Naive thymus-derived CD4-positive, alpha-beta T cell (primary cell): ENCODE measurements around the gene ARNT2. TPM values are rescaled to one million over a fixed set of nuclear protein-coding genes. Genes with fewer than 3 reads are reported as not detected.

Source experiments
- ATAC-seq: fragments of 150-1000 bp; cut with Tn5 transposase; 2 replicates; pipeline ENCODE4 v1.10.0; 2021; ENCODE audit warnings: mild to moderate bottlenecking, moderate library complexity
- CTCF ChIA-PET: fragments of 350-600 bp; sonication (Branson Sonifier 250); formaldehyde crosslinking; loops from one replicate; lab custom pipeline; 2021; ENCODE audit warnings: antibody characterized with exemption; lab: Charles Lee
- POLR2A ChIA-PET: fragments of 350-600 bp; sonication (Branson Sonifier 250); formaldehyde crosslinking; loops from one replicate; lab custom pipeline; 2021; ENCODE audit warnings: antibody characterized with exemption, inconsistent platforms; lab: Charles Lee
- DNase-seq, 9 donors: peaks; one replicate each; pipeline versions ENCODE4 v3.0.0 to v3.0.0-alpha.2; 2020 to 2022; ENCODE audit warnings: mixed read lengths in 1 of 9
- H3K27ac ChIP-seq: one replicate; pipeline ENCODE4 v1.7.0; 2013; ENCODE audit warnings: mild to moderate bottlenecking, low read depth, low read length, moderate library complexity
- H3K27me3 ChIP-seq, 2 donors: one replicate each; pipeline ENCODE4 v1.7.0; 2013; ENCODE audit warnings: low read length in 2 of 2, mild to moderate bottlenecking in 2 of 2, moderate library complexity in 2 of 2; ENCODE audit not compliant: control insufficient read depth in 2 of 2, insufficient read depth in 2 of 2
- H3K36me3 ChIP-seq, 3 experiments: 1 replicate in 2 of 3; 2 replicates in 1 of 3; pipeline ENCODE4 v1.7.0; 2013; ENCODE audit warnings: low read length in 3 of 3, mild to moderate bottlenecking in 3 of 3, moderate library complexity in 1 of 3; ENCODE audit not compliant: insufficient read depth in 3 of 3, control insufficient read depth in 2 of 3
- H3K4me1 ChIP-seq, 2 donors: one replicate each; pipeline ENCODE4 v1.7.0; 2013; ENCODE audit warnings: low read length in 2 of 2, mild to moderate bottlenecking in 2 of 2, moderate library complexity in 1 of 2; ENCODE audit not compliant: control insufficient read depth in 2 of 2, insufficient read depth in 2 of 2
- H3K4me3 ChIP-seq: 2 replicates; pipeline ENCODE4 v1.7.0; 2013; ENCODE audit warnings: mild to moderate bottlenecking, low read length
- H3K9me3 ChIP-seq, 3 experiments: 1 replicate in 2 of 3; 2 replicates in 1 of 3; pipeline ENCODE4 v1.7.0; 2013; ENCODE audit warnings: low read length in 3 of 3; ENCODE audit not compliant: control insufficient read depth in 2 of 3
- H3K27ac Mint-ChIP-seq, 9 donors: one replicate each; pipeline ENCODE4 v1.8.0; 2020 to 2022; ENCODE audit warnings: mixed read lengths in 9 of 9, mild to moderate bottlenecking in 8 of 9, moderate library complexity in 5 of 9, inconsistent platforms in 2 of 9
- H3K27me3 Mint-ChIP-seq, 5 donors: one replicate each; pipeline ENCODE4 v1.8.0; 2021 to 2022; ENCODE audit warnings: mixed read lengths in 5 of 5, mild to moderate bottlenecking in 1 of 5
- H3K36me3 Mint-ChIP-seq, 5 donors: one replicate each; pipeline ENCODE4 v1.8.0; 2020 to 2022; ENCODE audit warnings: mixed read lengths in 5 of 5, mild to moderate bottlenecking in 3 of 5, inconsistent platforms in 1 of 5
- H3K4me1 Mint-ChIP-seq, 7 donors: one replicate each; pipeline ENCODE4 v1.8.0; 2020 to 2022; ENCODE audit warnings: mixed read lengths in 7 of 7, mild to moderate bottlenecking in 3 of 7, inconsistent platforms in 1 of 7
- H3K4me3 Mint-ChIP-seq, 10 donors: one replicate each; pipeline ENCODE4 v1.8.0; 2020 to 2022; ENCODE audit warnings: mild to moderate bottlenecking in 10 of 10, mixed read lengths in 10 of 10, moderate library complexity in 6 of 10, inconsistent platforms in 2 of 10
- H3K9me3 Mint-ChIP-seq, 11 donors: one replicate each; pipeline ENCODE4 v1.8.0; 2020 to 2022; ENCODE audit warnings: mixed read lengths in 11 of 11, mild to moderate bottlenecking in 4 of 11, inconsistent platforms in 1 of 11, moderate library complexity in 1 of 11
- intact Hi-C, 2 donors: fragments of 100-400 bp; cut with micrococcal nuclease; formaldehyde crosslinking; loops; one replicate each; pipeline ENCODE4 v1.15.1; 2023
- polyA plus RNA-seq, 2 donors: library from polyadenylated mRNA; unstranded; fragments of 300-500 nt; fragmentation: Illumina TruSeq; gene quantifications; one replicate each; pipeline ENCODE4 v1.2.3, GENCODE V29; 2021
- total RNA-seq, 6 experiments: library from RNA in 5 of 6; stranded (reverse) in 5 of 6; gene quantifications; 1 replicate in 5 of 6; 2 replicates in 1 of 6; pipeline ENCODE4 v1.2.3 and lab custom pipeline; 2021 to 2026

The ARNT2 gene
- total and polyA plus RNA-seq, 7 experiments from 2014 or later: not detected

DNA sequence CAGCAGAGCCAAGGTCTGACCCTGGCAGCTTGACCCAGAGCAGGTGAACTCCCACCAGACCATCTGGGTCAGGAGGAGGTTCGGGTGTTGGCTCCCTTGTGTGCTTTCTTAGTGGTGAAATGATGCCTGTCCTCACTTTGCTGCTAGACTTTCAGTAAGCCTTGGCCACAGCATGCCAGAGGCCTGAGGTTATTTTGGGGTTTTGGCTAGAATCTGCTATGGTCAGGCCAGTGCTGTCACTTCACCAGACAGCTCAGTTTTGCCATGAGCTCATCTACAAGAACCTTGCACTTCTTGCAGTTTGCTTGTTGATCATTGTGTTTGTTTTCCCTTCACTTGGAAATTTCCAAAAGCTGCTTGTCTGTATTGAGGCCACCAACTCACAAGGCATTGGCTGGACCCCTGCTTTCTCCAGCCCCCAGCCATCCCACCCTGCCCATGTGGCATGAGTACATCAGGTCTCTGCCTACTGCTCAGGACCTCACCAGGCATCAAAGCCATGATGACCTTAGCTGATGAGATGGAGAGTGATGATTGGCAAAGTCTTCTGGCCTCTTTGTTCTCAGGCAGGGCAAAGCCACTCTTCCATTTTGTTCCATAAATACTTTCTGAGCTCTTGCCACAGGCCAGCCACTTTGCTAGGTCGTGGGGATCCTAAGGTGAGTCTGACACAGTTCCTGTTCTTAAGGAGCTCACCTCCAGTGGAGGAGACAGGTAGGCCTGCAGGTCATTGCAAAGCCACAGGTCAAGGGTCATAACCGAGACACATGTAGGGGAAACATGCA, 122.6 kb downstream of the ARNT2 start:
- Mint-ChIP-seq H3K4me3 (no peak overlapping the region), H3K27me3 (peaks cover 2 to 27% (median 24%) of the 10 kb centered on the region in 5 donors), H3K4me1 (no peaks in the 10 kb centered on the region), H3K9me3 (no peaks in the 10 kb centered on the region), H3K36me3 (no peaks in the 10 kb centered on the region), H3K27ac (no peak overlapping the region)
- no peaks in the 10 kb centered on the region for H3K27me3 ChIP-seq
- CTCF ChIA-PET: no interaction called here
- H3K4me3 ChIP-seq: no peak overlapping the region
- H3K4me1 ChIP-seq: no peaks in the 10 kb centered on the region
- no peak for DNase-seq
- H3K27ac ChIP-seq: no peak overlapping the region
- ATAC-seq: no peak
- no peaks in the 10 kb centered on the region for H3K9me3 ChIP-seq
- POLR2A ChIA-PET: no interaction called here
- intact Hi-C loops: no loop called here
- no peaks in the 10 kb centered on the region for H3K36me3 ChIP-seq

- no peaks in the 10 kb centered on the region for H3K4me1 ChIP-seq
- no peak overlapping the region for H3K27ac ChIP-seq
- Mint-ChIP-seq H3K4me3 (no peak overlapping the region), H3K9me3 (no peaks in the 10 kb centered on the region), H3K27ac (no peak overlapping the region), H3K4me1 (no peaks in the 10 kb centered on the region), H3K27me3 (peaks cover 2 to 33% (median 22%) of the 10 kb centered on the region in 5 donors), H3K36me3 (no peaks in the 10 kb centered on the region)
- ChIA-PET CTCF (no interaction called here), POLR2A (no interaction called here)
- no peak overlapping the region for H3K4me3 ChIP-seq
- no peaks in the 10 kb centered on the region for H3K27me3 ChIP-seq
- no peaks in the 10 kb centered on the region for H3K36me3 ChIP-seq
- DNase-seq (no peak), ATAC-seq (no peak)
- intact Hi-C loops: no loop called here
- H3K9me3 ChIP-seq: no peaks in the 10 kb centered on the region
These were observed 123.2 kb downstream of the ARNT2 start for GRCh38 chr15:80527406-80527805.

DNA sequence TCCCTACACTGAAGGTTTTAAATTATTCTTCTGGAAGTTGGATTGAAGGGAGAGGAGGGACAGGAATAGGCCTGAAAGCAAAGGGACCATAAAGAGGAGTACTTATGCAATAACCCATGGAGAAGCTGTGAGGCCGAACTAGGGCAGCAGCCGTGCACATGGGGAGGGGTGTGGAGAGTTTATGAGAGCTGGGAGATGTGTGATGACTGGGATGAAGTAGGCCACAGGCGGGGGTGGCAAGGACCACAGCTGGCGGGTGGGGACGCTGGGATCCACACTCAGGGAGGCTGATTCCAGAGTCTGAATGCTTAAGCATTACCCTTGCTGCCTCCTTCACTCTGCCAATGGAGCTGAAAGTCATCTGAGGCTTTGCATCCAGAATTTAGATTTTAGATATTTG, 123.8 kb downstream of the ARNT2 start:
- no peak overlapping the region for H3K4me3 ChIP-seq
- no peaks in the 10 kb centered on the region for H3K9me3 ChIP-seq
- Mint-ChIP-seq H3K27ac (no peak overlapping the region), H3K4me1 (no peaks in the 10 kb centered on the region), H3K9me3 (peaks cover 0 to 4% (median 0%) of the 10 kb centered on the region in 11 donors), H3K36me3 (no peaks in the 10 kb centered on the region), H3K27me3 (peaks cover 2 to 36% (median 24%) of the 10 kb centered on the region in 5 donors), H3K4me3 (no peak overlapping the region)
- CTCF ChIA-PET: no interaction called here
- DNase-seq: no peak
- ATAC-seq: no peak
- no peaks in the 10 kb centered on the region for H3K27me3 ChIP-seq
- no peak overlapping the region for H3K27ac ChIP-seq
- no peaks in the 10 kb centered on the region for H3K36me3 ChIP-seq
- no peaks in the 10 kb centered on the region for H3K4me1 ChIP-seq
- POLR2A ChIA-PET: no interaction called here
- intact Hi-C loops: no loop called here

DNA sequence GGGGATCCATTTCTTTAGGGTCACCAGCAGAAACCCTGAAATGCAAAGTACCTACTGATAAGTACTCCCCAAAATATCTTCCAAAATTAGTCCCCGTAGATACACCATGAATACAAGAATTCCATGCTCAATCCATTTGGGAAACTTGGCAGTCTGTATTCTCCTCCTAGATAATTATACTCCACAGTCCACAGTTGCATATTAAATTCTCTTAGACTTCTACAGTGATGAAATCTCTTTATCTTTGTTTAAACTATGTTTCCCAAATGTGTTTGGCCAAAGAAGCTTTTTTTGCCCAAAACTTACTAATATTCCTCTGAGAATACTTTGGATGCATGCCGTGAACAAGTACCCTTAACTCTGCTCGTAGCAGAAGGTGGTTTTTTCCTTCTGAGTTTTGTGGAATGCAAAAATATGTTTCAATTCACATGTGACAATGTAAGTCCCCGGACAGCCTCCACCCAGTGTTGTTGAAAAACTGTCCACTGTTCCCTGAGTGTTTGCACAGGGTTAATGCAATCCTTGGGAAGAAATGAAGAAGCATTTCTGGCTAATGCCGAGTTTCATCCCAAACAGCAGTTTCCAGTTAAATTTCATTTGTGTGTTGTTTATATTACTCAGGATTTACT, 126.7 kb downstream of the ARNT2 start:
- ATAC-seq (no peak), DNase-seq (no peak)
- POLR2A ChIA-PET: no interaction called here
- no peak overlapping the region for H3K27ac Mint-ChIP-seq
- Histone ChIP-seq H3K4me1 (no peaks in the 10 kb centered on the region), H3K9me3 (no peaks in the 10 kb centered on the region), H3K27me3 (no peaks in the 10 kb centered on the region), H3K36me3 (no peaks in the 10 kb centered on the region), H3K4me3 (no peak overlapping the region), H3K27ac (no peak overlapping the region)
- intact Hi-C loops: no loop called here
- H3K27me3 Mint-ChIP-seq: peaks cover 2 to 46% (median 20%) of the 10 kb centered on the region in 5 donors
- H3K4me1 Mint-ChIP-seq: no peaks in the 10 kb centered on the region
- peaks cover 0 to 20% (median 4%) of the 10 kb centered on the region in 11 donors for H3K9me3 Mint-ChIP-seq
- CTCF ChIA-PET: no interaction called here
- H3K4me3 Mint-ChIP-seq: no peak overlapping the region
- peaks cover 0 to 4% (median 0%) of the 10 kb centered on the region in 5 donors for H3K36me3 Mint-ChIP-seq

GRCh38 chr15:80531388-80531787, 127.2 kb downstream of the ARNT2 start:
- intact Hi-C loops: no loop called here
- Mint-ChIP-seq H3K9me3 (peaks cover 0 to 22% (median 5%) of the 10 kb centered on the region in 11 donors), H3K27me3 (peaks cover 2 to 52% (median 22%) of the 10 kb centered on the region in 5 donors)

DNA sequence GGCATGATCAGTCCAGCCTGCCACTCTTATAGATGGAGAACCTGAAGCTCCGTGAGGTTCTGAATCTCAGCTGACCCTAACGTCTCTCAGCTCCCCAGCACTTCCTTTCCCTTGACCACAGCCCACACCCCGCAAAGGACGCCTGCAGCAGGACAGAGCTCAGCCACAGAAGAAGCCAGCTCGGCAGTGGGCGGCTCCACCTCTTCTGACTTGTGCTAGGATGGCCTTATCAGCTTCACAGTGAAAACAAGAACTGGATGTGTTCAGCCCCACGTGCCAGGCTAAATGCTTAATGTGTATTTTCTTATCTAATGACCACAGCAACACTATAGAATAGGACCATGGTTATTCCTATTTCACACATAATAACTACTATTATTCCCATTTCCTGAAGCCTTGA, 127.6 kb downstream of the ARNT2 start:
- peaks cover 0 to 4% (median 0%) of the 10 kb centered on the region in 5 donors for H3K36me3 Mint-ChIP-seq
- ATAC-seq (no peak), DNase-seq (no peak)
- peaks cover 2 to 54% (median 22%) of the 10 kb centered on the region in 5 donors for H3K27me3 Mint-ChIP-seq
- no peak overlapping the region for H3K27ac ChIP-seq
- H3K27ac Mint-ChIP-seq: no peak overlapping the region
- H3K4me3 Mint-ChIP-seq: no peak overlapping the region
- ChIA-PET POLR2A (no interaction called here), CTCF (no interaction called here)
- no peaks in the 10 kb centered on the region for H3K36me3 ChIP-seq
- peaks cover 0 to 22% (median 5%) of the 10 kb centered on the region in 11 donors for H3K9me3 Mint-ChIP-seq
- H3K9me3 ChIP-seq: no peaks in the 10 kb centered on the region
- no peaks in the 10 kb centered on the region for H3K4me1 ChIP-seq
- no peaks in the 10 kb centered on the region for H3K4me1 Mint-ChIP-seq
- no peak overlapping the region for H3K4me3 ChIP-seq
- intact Hi-C loops: no loop called here
- no peaks in the 10 kb centered on the region for H3K27me3 ChIP-seq

More at GRCh38 chr15:80531388-80531787, 127.2 kb downstream of the ARNT2 start:
- H3K27ac ChIP-seq: no peak overlapping the region
- H3K27ac Mint-ChIP-seq: no peak overlapping the region
- no peaks in the 10 kb centered on the region for H3K36me3 ChIP-seq
- no peak overlapping the region for H3K4me3 ChIP-seq
- H3K4me3 Mint-ChIP-seq: no peak overlapping the region
- ChIA-PET CTCF (no interaction called here), POLR2A (no interaction called here)
- no peaks in the 10 kb centered on the region for H3K4me1 Mint-ChIP-seq
- peaks cover 0 to 4% (median 0%) of the 10 kb centered on the region in 5 donors for H3K36me3 Mint-ChIP-seq
- no peaks in the 10 kb centered on the region for H3K9me3 ChIP-seq
- no peak for ATAC-seq
- H3K27me3 ChIP-seq: no peaks in the 10 kb centered on the region
- no peaks in the 10 kb centered on the region for H3K4me1 ChIP-seq
- DNase-seq: no peak
